Keratinocyte (primary cell): ENCODE results near the gene PADI4. TPM values are rescaled to one million over a fixed set of nuclear protein-coding genes. Genes with fewer than 3 reads are reported as not detected.

Experiments used
- DNase-seq: peaks from one replicate; pipeline ENCODE4 v3.0.0-alpha.2; 2011; ENCODE audit warnings: low read depth, missing footprints, low spot score
- FAIRE-seq: peaks from 2 replicates; lab custom pipeline; 2011; peaks lifted over from hg19 to GRCh38; lab: Jason Lieb, UNC
- H2AFZ ChIP-seq: 2 replicates; pipeline ENCODE4 v1.6.0; 2012; ENCODE audit warnings: low read length, control low read depth, inconsistent platforms; ENCODE audit not compliant: control insufficient read depth
- H3K27ac ChIP-seq: 2 replicates; pipeline ENCODE4 v1.5.1; 2011; ENCODE audit warnings: low read length; ENCODE audit not compliant: control insufficient read depth, insufficient read depth
- H3K27me3 ChIP-seq: 3 replicates; pipeline ENCODE4 v1.6.0; 2011; ENCODE audit warnings: low read length; ENCODE audit not compliant: control insufficient read depth, insufficient read depth; ENCODE audit errors: extremely low read depth
- H3K36me3 ChIP-seq, 2 experiments: 2 replicates in 1 of 2; 3 replicates in 1 of 2; pipeline ENCODE4 v1.5.1; 2011; ENCODE audit warnings: low read length in 2 of 2, mild to moderate bottlenecking in 1 of 2; ENCODE audit not compliant: control insufficient read depth in 2 of 2, insufficient read depth in 2 of 2; ENCODE audit errors: extremely low read depth in 1 of 2
- H3K4me1 ChIP-seq: 3 replicates; pipeline ENCODE4 v1.5.1; 2011; ENCODE audit warnings: low read length; ENCODE audit not compliant: control insufficient read depth, insufficient read depth; ENCODE audit errors: extremely low read depth
- H3K4me2 ChIP-seq: 3 replicates; pipeline ENCODE4 v1.6.0; 2011; ENCODE audit warnings: low read depth, low read length; ENCODE audit not compliant: control insufficient read depth, insufficient read depth; ENCODE audit errors: extremely low read depth
- H3K4me3 ChIP-seq, 3 experiments: fragments of 200-600 bp in 1 of 3; sonication (generic) in 1 of 3; 2 replicates in 2 of 3; 3 replicates in 1 of 3; pipeline ENCODE4 v1.5.1; 2011 to 2016; ENCODE audit warnings: low read length in 3 of 3, mild to moderate bottlenecking in 3 of 3, control low read depth in 2 of 3, inconsistent platforms in 1 of 3, low read depth in 1 of 3, mixed read lengths in 1 of 3, mixed run types in 1 of 3, moderate library complexity in 1 of 3; ENCODE audit not compliant: control insufficient read depth in 2 of 3, insufficient read depth in 2 of 3; ENCODE audit errors: extremely low read depth in 1 of 3
- H3K79me2 ChIP-seq: 2 replicates; pipeline ENCODE4 v1.6.0; 2012; ENCODE audit warnings: low read length; ENCODE audit not compliant: control insufficient read depth, insufficient read depth
- H3K9ac ChIP-seq: 3 replicates; pipeline ENCODE4 v1.6.0; 2011; ENCODE audit warnings: low read length; ENCODE audit not compliant: control insufficient read depth, insufficient read depth; ENCODE audit errors: extremely low read depth
- H3K9me1 ChIP-seq: 3 replicates; pipeline ENCODE4 v1.6.0; 2011; ENCODE audit warnings: low read length; ENCODE audit not compliant: control insufficient read depth, insufficient read depth; ENCODE audit errors: extremely low read depth
- H3K9me3 ChIP-seq: 2 replicates; pipeline ENCODE4 v1.5.1; 2012; ENCODE audit warnings: low read depth, low read length; ENCODE audit not compliant: control insufficient read depth
- H4K20me1 ChIP-seq: 3 replicates; pipeline ENCODE4 v1.6.0; 2011; ENCODE audit warnings: low read length; ENCODE audit not compliant: control insufficient read depth, insufficient read depth; ENCODE audit errors: extremely low read depth
- CTCF ChIP-seq, 3 experiments: IDR thresholded peaks in 1 of 3; conservative IDR thresholded peaks in 1 of 3; optimal IDR thresholded peaks in 1 of 3; 2 replicates in 2 of 3; 3 replicates in 1 of 3; pipeline versions ENCODE3 to v1.5.1; 2011; ENCODE audit warnings: low read length in 3 of 3, mild to moderate bottlenecking in 3 of 3, moderate library complexity in 2 of 3, control low read depth in 1 of 3, inconsistent platforms in 1 of 3; ENCODE audit not compliant: insufficient read depth in 2 of 3; ENCODE audit errors: extremely low read depth in 1 of 3
- EZH2 ChIP-seq: IDR thresholded peaks from one replicate; pipeline ENCODE4 v1.6.1; 2012; ENCODE audit warnings: inconsistent platforms, mild to moderate bottlenecking, low read length, moderate library complexity
- dilution Hi-C: fragments of 300-500 bp; cut with MboI; formaldehyde crosslinking; loops from one replicate; pipeline ENCODE4 v1.7.0; 2020; ENCODE audit warnings: low sequenced_read_pairs; ENCODE audit not compliant: extremely low pct_ligation_motif_present
- polyA plus RNA-seq, 5 experiments: library from polyadenylated mRNA; depleted of rRNA in 3 of 5; stranded (reverse) in 3 of 5; stranded (forward) in 1 of 5; unstranded in 1 of 5; fragments of >200 nt; gene quantifications; 1 replicate in 1 of 5; 2 replicates in 3 of 5; 3 replicates in 1 of 5; pipeline versions ENCODE4 v1.2.1 to v1.2.3, GENCODE V29; 2011 to 2012; ENCODE audit warnings: missing spikeins in 2 of 5, low read depth in 1 of 5, low replicate concordance in 1 of 5

PADI4 gene
- polyA plus RNA-seq, 1 donor (not counting 4 experiments of a cell fraction or from before 2014, with no cell fraction given), result 0.03 TPM

GRCh38 chr1:17309426-17310067, 1.6 kb downstream of the PADI4 start:
- Histone ChIP-seq H3K9me3 (no peaks in the 10 kb centered on the region), H3K36me3 (no peaks in the 10 kb centered on the region), H2AFZ (peak overlapping the region; percentile 16), H3K4me1 (peaks cover 17% of the 10 kb centered on the region), H3K27ac (peak overlapping the region; percentile 13), H4K20me1 (no peaks in the 10 kb centered on the region), H3K79me2 (no peaks in the 10 kb centered on the region), H3K9me1 (no peaks in the 10 kb centered on the region), H3K27me3 (no peaks in the 10 kb centered on the region), H3K4me3 (no peak overlapping the region), H3K4me2 (peak overlapping the region; percentile 3), H3K9ac (no peak overlapping the region)
- DNase-seq (no peak), FAIRE-seq (peak; percentile 26)
- no peak for TF ChIP-seq EZH2
- no peak for TF ChIP-seq CTCF (optimal IDR thresholded peaks at IDR 0.05 in 1 of 3, IDR thresholded peaks at IDR 0.05 in 1 of 3, conservative IDR thresholded peaks at IDR 0.05 in 1 of 3; ENCODE audit: extremely low read depth in 1 of 3, insufficient read depth in 2 of 3, low read length in 3 of 3)
- dilution Hi-C loops, result no loop called here

GRCh38 chr1:17310068-17310640, 2.2 kb downstream of the PADI4 start:
- no peaks in the 10 kb centered on the region for H3K9me1 ChIP-seq
- dilution Hi-C loops, result no loop called here
- DNase-seq (no peak), FAIRE-seq (peak; percentile 9)
- H3K27me3 ChIP-seq, result no peaks in the 10 kb centered on the region
- H3K9ac ChIP-seq, result no peak overlapping the region
- H3K4me3 ChIP-seq, result no peak overlapping the region
- peaks cover 11% of the 10 kb centered on the region for H3K4me1 ChIP-seq
- H3K9me3 ChIP-seq, result no peaks in the 10 kb centered on the region
- H3K79me2 ChIP-seq, result no peaks in the 10 kb centered on the region
- peak overlapping the region; percentile 16 for H2AFZ ChIP-seq
- H3K27ac ChIP-seq, result no peak overlapping the region
- no peaks in the 10 kb centered on the region for H4K20me1 ChIP-seq
- TF ChIP-seq EZH2 (no peak), CTCF (optimal IDR thresholded peaks at IDR 0.05 in 1 of 3, IDR thresholded peaks at IDR 0.05 in 1 of 3, conservative IDR thresholded peaks at IDR 0.05 in 1 of 3; ENCODE audit: extremely low read depth in 1 of 3, insufficient read depth in 2 of 3, low read length in 3 of 3) (no peak)
- peak overlapping the region; percentile 3 for H3K4me2 ChIP-seq
- no peaks in the 10 kb centered on the region for H3K36me3 ChIP-seq
